Gastrocnemius medialis (tissue), 4 donors: Measurements from ENCODE around the gene KLK4. TPM values are rescaled to one million over a fixed set of nuclear protein-coding genes. Genes with fewer than 3 reads are reported as not detected.

Source experiments
- ATAC-seq, 2 donors: fragments of 150-250 bp; one replicate each; pipeline ENCODE4 v1.9.1; 2016
- DNase-seq, 2 donors: peaks; one replicate each; pipeline ENCODE4 v3.0.0-alpha.2; 2019
- H3K27ac ChIP-seq, 4 donors: fragments of 200-600 bp; sonication (generic); 1 replicate in 1 of 4; 2 replicates in 3 of 4; pipeline ENCODE4 v1.5.1; 2016 to 2018; ENCODE audit warnings: mild to moderate bottlenecking in 2 of 4, moderate library complexity in 1 of 4
- H3K27me3 ChIP-seq, 3 donors: fragments of 200-600 bp; sonication (generic) in 2 of 3; 1 replicate in 1 of 3; 2 replicates in 2 of 3; pipeline versions ENCODE4 v1.5.1 to v1.6.0; 2016 to 2019; ENCODE audit warnings: mild to moderate bottlenecking in 1 of 3, moderate library complexity in 1 of 3
- H3K36me3 ChIP-seq, 2 donors: fragments of 200-600 bp; sonication (generic) in 1 of 2; one replicate each; pipeline ENCODE4 v1.5.1; 2017 to 2018
- H3K4me1 ChIP-seq, 2 donors: fragments of 200-600 bp; sonication (generic) in 1 of 2; one replicate each; pipeline ENCODE4 v1.5.1; 2016 to 2017; ENCODE audit warnings: mild to moderate bottlenecking in 2 of 2
- H3K4me3 ChIP-seq, 4 donors: fragments of 200-600 bp; sonication (generic) in 3 of 4; 1 replicate in 1 of 4; 2 replicates in 3 of 4; pipeline ENCODE4 v1.5.1; 2016 to 2019; ENCODE audit warnings: mild to moderate bottlenecking in 2 of 4
- H3K9me3 ChIP-seq, 3 donors: fragments of 200-600 bp; sonication (generic) in 2 of 3; 1 replicate in 1 of 3; 2 replicates in 2 of 3; pipeline ENCODE4 v1.5.1; 2016 to 2019
- CTCF ChIP-seq, 5 experiments: fragments of 450-650 bp in 3 of 5; fragments of 200-600 bp in 2 of 5; sonication (generic) in 2 of 5; IDR thresholded peaks in 4 of 5; conservative IDR thresholded peaks in 1 of 5; 1 replicate in 4 of 5; 2 replicates in 1 of 5; pipeline ENCODE4 v1.5.1; 2016 to 2019; ENCODE audit warnings: antibody characterized with exemption in 5 of 5, mild to moderate bottlenecking in 3 of 5, moderate library complexity in 3 of 5
- POLR2A ChIP-seq, 2 donors: fragments of 450-650 bp; IDR thresholded peaks; one replicate each; pipeline ENCODE4 v1.6.1; 2017; ENCODE audit warnings: antibody characterized with exemption in 2 of 2, mild to moderate bottlenecking in 2 of 2, moderate library complexity in 2 of 2
- in situ Hi-C, 4 donors: fragments of 200-750 bp; cut with MboI; loops; one replicate each; pipeline versions ENCODE4 v1.15.0 to v1.8.0; 2017; ENCODE audit warnings: low sequenced_read_pairs in 4 of 4
- intact Hi-C: fragments of 100-400 bp; cut with DNase I; formaldehyde crosslinking; loops from one replicate; pipeline ENCODE4 v1.15.1; 2023; ENCODE audit warnings: low total_unique reads
- total RNA-seq, 4 donors: library from RNA; depleted of rRNA; stranded (reverse); fragments of >200 nt; gene quantifications; one replicate each; pipeline versions ENCODE4 v1.1.0 to v1.2.3, GENCODE V29; 2016

The KLK4 gene
- total RNA-seq, 4 donors from 2014 or later, result not detected

GRCh38 chr19:50939596-50939995, 28.4 kb upstream of the KLK4 start:
- DNase-seq (no peak), ATAC-seq (no peak)
- H3K27ac ChIP-seq, result no peak overlapping the region
- no peaks in the 10 kb centered on the region for H3K4me1 ChIP-seq
- peaks cover 0 to 4% (median 0%) of the 10 kb centered on the region in 3 donors for H3K27me3 ChIP-seq
- no peaks in the 10 kb centered on the region for H3K36me3 ChIP-seq
- H3K9me3 ChIP-seq, result no peaks in the 10 kb centered on the region
- H3K4me3 ChIP-seq, result no peak overlapping the region
- intact Hi-C loops (no loop called here), in situ Hi-C loops (no loop called here)
- no peak for TF ChIP-seq POLR2A (IDR thresholded peaks at IDR 0.05)
- no peak for TF ChIP-seq CTCF (IDR thresholded peaks at IDR 0.05 in 4 of 5, conservative IDR thresholded peaks at IDR 0.05 in 1 of 5)

GRCh38 chr19:50933640-50934039, 22.4 kb upstream of the KLK4 start:
- intact Hi-C loops (no loop called here), in situ Hi-C loops (no loop called here)
- H3K36me3 ChIP-seq, result no peaks in the 10 kb centered on the region
- ATAC-seq (no peak), DNase-seq (no peak)
- no peaks in the 10 kb centered on the region for H3K4me1 ChIP-seq
- no peak overlapping the region for H3K27ac ChIP-seq
- H3K9me3 ChIP-seq, result no peaks in the 10 kb centered on the region
- no peak overlapping the region for H3K4me3 ChIP-seq
- H3K27me3 ChIP-seq, result no peaks in the 10 kb centered on the region
- TF ChIP-seq POLR2A (IDR thresholded peaks at IDR 0.05), result no peak
- no peak for TF ChIP-seq CTCF (IDR thresholded peaks at IDR 0.05 in 4 of 5, conservative IDR thresholded peaks at IDR 0.05 in 1 of 5)

GRCh38 chr19:50932690-50933083, 21.5 kb upstream of the KLK4 start:
- in situ Hi-C loops, result no loop called here
- H3K27me3 ChIP-seq, result no peaks in the 10 kb centered on the region

GRCh38 chr19:50932018-50932689, 21.0 kb upstream of the KLK4 start:
- no peaks in the 10 kb centered on the region for H3K27me3 ChIP-seq
- intact Hi-C loops, result no loop called here
- no peaks in the 10 kb centered on the region for H3K4me1 ChIP-seq
- no peak overlapping the region for H3K4me3 ChIP-seq
- DNase-seq, result no peak
- no peaks in the 10 kb centered on the region for H3K9me3 ChIP-seq
- TF ChIP-seq CTCF (IDR thresholded peaks at IDR 0.05 in 4 of 5, conservative IDR thresholded peaks at IDR 0.05 in 1 of 5) (no peak), POLR2A (IDR thresholded peaks at IDR 0.05) (no peak)
- H3K36me3 ChIP-seq, result no peaks in the 10 kb centered on the region
- in situ Hi-C loops, result no loop called here
- H3K27ac ChIP-seq, result no peak overlapping the region
- no peak for ATAC-seq

More at GRCh38 chr19:50932690-50933083, 21.5 kb upstream of the KLK4 start:
- Histone ChIP-seq H3K9me3 (no peaks in the 10 kb centered on the region), H3K4me1 (no peaks in the 10 kb centered on the region), H3K27ac (no peak overlapping the region), H3K4me3 (no peak overlapping the region), H3K36me3 (no peaks in the 10 kb centered on the region)
- DNase-seq (no peak), ATAC-seq (no peak)
- no peak for TF ChIP-seq CTCF (IDR thresholded peaks at IDR 0.05 in 4 of 5, conservative IDR thresholded peaks at IDR 0.05 in 1 of 5)
- no peak for TF ChIP-seq POLR2A (IDR thresholded peaks at IDR 0.05)
- intact Hi-C loops, result no loop called here

GRCh38 chr19:50931023-50931422, 19.8 kb upstream of the KLK4 start:
- no peak overlapping the region for H3K27ac ChIP-seq
- no peaks in the 10 kb centered on the region for H3K36me3 ChIP-seq
- in situ Hi-C loops, result no loop called here
- no peaks in the 10 kb centered on the region for H3K9me3 ChIP-seq
- no peak for DNase-seq
- no peak overlapping the region for H3K4me3 ChIP-seq
- H3K4me1 ChIP-seq, result no peaks in the 10 kb centered on the region
- intact Hi-C loops, result no loop called here
- no peak for TF ChIP-seq POLR2A (IDR thresholded peaks at IDR 0.05)
- no peak for TF ChIP-seq CTCF (IDR thresholded peaks at IDR 0.05 in 4 of 5, conservative IDR thresholded peaks at IDR 0.05 in 1 of 5)
- ATAC-seq, result no peak
- H3K27me3 ChIP-seq, result no peaks in the 10 kb centered on the region
